Measurements from ENCODE around the gene SCYGR3.

GRCh38 chr2:227602358-227602757 lies 12.3 kb downstream of the SCYGR3 start:
- TF ChIP-seq CTCF (IDR thresholded peaks at IDR 0.05; ENCODE audit: poor library complexity, severe bottlenecking): no peak
- TF ChIP-seq REST (IDR thresholded peaks at IDR 0.05; ENCODE audit: borderline replicate concordance): no peak
- no peak for TF ChIP-seq POLR2AphosphoS5 (IDR thresholded peaks at IDR 0.05)
- TF ChIP-seq SMC3 (conservative IDR thresholded peaks at IDR 0.05; ENCODE audit: poor library complexity): no peak
- no peak for TF ChIP-seq MXI1 (conservative IDR thresholded peaks at IDR 0.05; ENCODE audit: poor library complexity, severe bottlenecking)
- no peak for TF ChIP-seq EZH2 (IDR thresholded peaks at IDR 0.05; ENCODE audit: borderline replicate concordance, insufficient read depth, low read length, poor library complexity, severe bottlenecking)
- TF ChIP-seq EP300 (conservative IDR thresholded peaks at IDR 0.05; ENCODE audit: poor library complexity, severe bottlenecking): no peak
- TF ChIP-seq RAD21 (conservative IDR thresholded peaks at IDR 0.05): no peak
- TF ChIP-seq TAF1 (IDR thresholded peaks at IDR 0.05; ENCODE audit: low read depth): no peak
